ENCODE results near the gene RRP15. TPM values are rescaled to one million over a fixed set of nuclear protein-coding genes. Genes with fewer than 3 reads are reported as not detected.

The RRP15 gene
- total RNA-seq, 1 experiment from 2014 or later: 36.0 TPM

DNA sequence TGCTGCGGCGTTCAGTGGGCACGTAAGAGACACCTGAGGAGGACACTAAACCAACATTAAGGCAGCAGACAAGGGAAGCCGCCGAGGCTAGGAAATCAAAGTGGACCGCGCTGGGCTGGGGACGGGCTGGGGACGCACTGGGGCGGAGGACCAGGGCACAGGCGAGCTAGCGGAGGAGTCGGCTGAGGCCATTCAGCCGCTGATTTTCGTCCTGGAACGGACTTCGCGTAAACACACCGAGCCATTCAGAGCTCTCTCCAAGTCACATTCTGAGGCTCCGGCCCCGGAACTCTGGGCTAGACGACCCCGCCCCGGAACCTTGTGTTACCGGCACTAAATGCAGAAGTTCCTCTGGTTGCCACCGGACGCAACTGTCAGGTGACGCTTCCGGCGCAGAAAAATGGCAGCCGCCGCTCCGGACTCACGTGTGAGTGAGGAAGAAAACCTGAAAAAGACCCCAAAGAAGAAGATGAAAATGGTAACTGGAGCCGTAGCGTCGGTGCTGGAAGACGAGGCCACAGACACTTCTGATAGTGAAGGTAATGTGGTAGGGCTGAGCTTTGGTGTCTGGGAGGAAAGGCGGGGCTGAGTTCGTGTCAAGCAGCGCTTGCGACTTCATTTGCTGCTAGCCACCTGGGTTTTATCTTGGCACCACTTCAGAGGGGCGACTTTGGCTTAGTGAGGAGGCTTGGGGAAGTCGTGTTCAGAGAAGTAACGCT, at the start of gene RRP15 (continued):
- TF ChIP-seq ZBTB21 (CRISPR knock-in tag; IDR thresholded peaks at IDR 0.05; ENCODE audit: borderline replicate concordance) (no peak), RORB (CRISPR knock-in tag; IDR thresholded peaks at IDR 0.05) (no peak), GRHL2 (CRISPR knock-in tag; IDR thresholded peaks at IDR 0.05; ENCODE audit: insufficient replicate concordance, severe bottlenecking) (no peak), ARID4B (CRISPR knock-in tag; IDR thresholded peaks at IDR 0.05; ENCODE audit: borderline replicate concordance) (peak; percentile 21; the same call in 1 of the 2 replicates), TP53 (CRISPR knock-in tag; IDR thresholded peaks at IDR 0.05) (no peak), HMGA2 (CRISPR knock-in tag; IDR thresholded peaks at IDR 0.05) (no peak; the same call in 1 of the 2 replicates), USF1 (CRISPR knock-in tag; IDR thresholded peaks at IDR 0.05) (no peak; the same call in 1 of the 2 replicates), EMX1 (CRISPR knock-in tag; IDR thresholded peaks at IDR 0.05) (0 out of 2 replicates have a peak, but pooled peaks have one; percentile 63), MYBL2 (CRISPR knock-in tag; IDR thresholded peaks at IDR 0.05) (peak; percentile 68; the same call in 1 of the 2 replicates), ZNF219 (CRISPR knock-in tag; IDR thresholded peaks at IDR 0.05; ENCODE audit: borderline replicate concordance) (no peak), TEAD1 (CRISPR knock-in tag; IDR thresholded peaks at IDR 0.05) (0 out of 2 replicates have a peak, but pooled peaks have one; percentile 72), ZBTB43 (CRISPR knock-in tag; IDR thresholded peaks at IDR 0.05) (no peak), PRRX2 (CRISPR knock-in tag; IDR thresholded peaks at IDR 0.05) (no peak), ETV6 (CRISPR knock-in tag; IDR thresholded peaks at IDR 0.05) (peak; percentile 83; the same call in 1 of the 2 replicates), FOXJ3 (CRISPR knock-in tag; IDR thresholded peaks at IDR 0.05; ENCODE audit: borderline replicate concordance) (no peak)
- TF ChIP-seq, protein P1, sequence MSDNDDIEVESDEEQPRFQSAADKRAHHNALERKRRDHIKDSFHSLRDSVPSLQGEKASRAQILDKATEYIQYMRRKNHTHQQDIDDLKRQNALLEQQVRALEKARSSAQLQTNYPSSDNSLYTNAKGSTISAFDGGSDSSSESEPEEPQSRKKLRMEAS (CRISPR knock-in tag; IDR thresholded peaks at IDR 0.05): peak; percentile 91

- H3K9me3 Mint-ChIP-seq: no peaks in the 10 kb centered on the region
- ChIA-PET CTCF (no interaction called here), POLR2A (no interaction called here)
- H3K4me1 Mint-ChIP-seq: no peaks in the 10 kb centered on the region
- H3K4me3 Mint-ChIP-seq: no peak overlapping the region
- H3K36me3 Mint-ChIP-seq: no peaks in the 10 kb centered on the region
- H3K27ac Mint-ChIP-seq: no peak overlapping the region
- DNase-seq (ENCODE audit: low spot score) (no peak), ATAC-seq (no peak)
- no peaks in the 10 kb centered on the region; the same call in 1 of the 2 replicates for H3K27me3 Mint-ChIP-seq (ENCODE audit: low read depth)
- no peak for TF ChIP-seq PRDM15 (CRISPR knock-in tag; IDR thresholded peaks at IDR 0.05)
- no peak for TF ChIP-seq ZBTB43 (CRISPR knock-in tag; IDR thresholded peaks at IDR 0.05)
- no peak for TF ChIP-seq FOXP4 (CRISPR knock-in tag; IDR thresholded peaks at IDR 0.05)
- TF ChIP-seq OVOL2 (CRISPR knock-in tag; IDR thresholded peaks at IDR 0.05; ENCODE audit: borderline replicate concordance): no peak
- no peak for TF ChIP-seq PRRX2 (CRISPR knock-in tag; IDR thresholded peaks at IDR 0.05)
- TF ChIP-seq GTF2I (CRISPR knock-in tag; conservative IDR thresholded peaks at IDR 0.05): no peak
Measured at GRCh38 chr1:218242171-218242570, 42.9 kb upstream of the RRP15 start.

All from WTC11 (cell line).